ENCODE measurements around the gene WDR18. TPM values are rescaled to one million over a fixed set of nuclear protein-coding genes. Genes with fewer than 3 reads are reported as not detected.

WDR18 gene
- total RNA-seq, 1 experiment from 2014 or later = 43.3 TPM

- Mint-ChIP-seq H3K36me3 (ENCODE audit: insufficient read depth, unreplicated experiment) (peaks cover 48% of the 10 kb centered on the region), H3K27me3 (ENCODE audit: unreplicated experiment) (no peaks in the 10 kb centered on the region), H3K9me3 (ENCODE audit: low read depth, unreplicated experiment) (no peaks in the 10 kb centered on the region), H3K4me3 (ENCODE audit: low read depth, unreplicated experiment) (peak overlapping the region; percentile 67), H3K27ac (ENCODE audit: unreplicated experiment) (no peak overlapping the region), H3K4me1 (ENCODE audit: low read depth, unreplicated experiment) (peaks cover 20% of the 10 kb centered on the region)
- no TSS peak for BruUV-seq (replicated peaks)
- CTCF ChIA-PET = no interaction called here
- DNase-seq = no peak
- intact Hi-C loops (cut with micrococcal nuclease; ENCODE audit: unreplicated experiment) = no loop called here
- TF ChIP-seq, protein P1, sequence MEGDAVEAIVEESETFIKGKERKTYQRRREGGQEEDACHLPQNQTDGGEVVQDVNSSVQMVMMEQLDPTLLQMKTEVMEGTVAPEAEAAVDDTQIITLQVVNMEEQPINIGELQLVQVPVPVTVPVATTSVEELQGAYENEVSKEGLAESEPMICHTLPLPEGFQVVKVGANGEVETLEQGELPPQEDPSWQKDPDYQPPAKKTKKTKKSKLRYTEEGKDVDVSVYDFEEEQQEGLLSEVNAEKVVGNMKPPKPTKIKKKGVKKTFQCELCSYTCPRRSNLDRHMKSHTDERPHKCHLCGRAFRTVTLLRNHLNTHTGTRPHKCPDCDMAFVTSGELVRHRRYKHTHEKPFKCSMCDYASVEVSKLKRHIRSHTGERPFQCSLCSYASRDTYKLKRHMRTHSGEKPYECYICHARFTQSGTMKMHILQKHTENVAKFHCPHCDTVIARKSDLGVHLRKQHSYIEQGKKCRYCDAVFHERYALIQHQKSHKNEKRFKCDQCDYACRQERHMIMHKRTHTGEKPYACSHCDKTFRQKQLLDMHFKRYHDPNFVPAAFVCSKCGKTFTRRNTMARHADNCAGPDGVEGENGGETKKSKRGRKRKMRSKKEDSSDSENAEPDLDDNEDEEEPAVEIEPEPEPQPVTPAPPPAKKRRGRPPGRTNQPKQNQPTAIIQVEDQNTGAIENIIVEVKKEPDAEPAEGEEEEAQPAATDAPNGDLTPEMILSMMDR (IDR thresholded peaks at IDR 0.05; ENCODE audit: unreplicated experiment) = no peak
Observed at GRCh38 chr19:1015782-1016646, 31.9 kb downstream of the WDR18 start.

DNA sequence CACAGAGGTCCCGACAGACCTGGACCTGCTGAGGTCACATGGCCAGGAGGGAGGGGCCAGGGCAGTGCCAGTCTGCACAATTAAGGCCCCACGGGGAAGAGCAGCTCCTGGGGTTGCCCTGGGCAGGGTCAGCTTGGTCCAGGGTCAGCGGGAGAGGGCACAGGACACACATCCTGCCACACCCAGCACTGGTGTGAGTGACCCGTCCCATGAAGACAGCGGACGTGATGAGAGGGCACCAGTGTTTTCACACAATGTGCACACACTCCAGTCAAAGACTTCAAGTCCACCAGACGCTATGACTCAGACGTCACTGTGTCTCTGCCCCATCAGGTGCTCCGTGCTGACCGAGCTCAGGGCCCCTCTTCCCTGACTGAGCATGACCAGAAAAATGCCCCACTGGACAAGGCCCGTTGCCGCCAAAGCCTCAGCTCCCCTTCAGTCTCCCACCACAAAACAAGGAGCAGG is 32.5 kb downstream of the WDR18 start:
- Mint-ChIP-seq H3K27me3 (ENCODE audit: unreplicated experiment) (no peaks in the 10 kb centered on the region), H3K4me3 (ENCODE audit: low read depth, unreplicated experiment) (peak overlapping the region; percentile 67), H3K27ac (ENCODE audit: unreplicated experiment) (peak overlapping the region; percentile 80), H3K36me3 (ENCODE audit: insufficient read depth, unreplicated experiment) (peaks cover 55% of the 10 kb centered on the region), H3K9me3 (ENCODE audit: low read depth, unreplicated experiment) (no peaks in the 10 kb centered on the region), H3K4me1 (ENCODE audit: low read depth, unreplicated experiment) (peaks cover 20% of the 10 kb centered on the region)
- no peak for DNase-seq
- TF ChIP-seq, protein P1 (IDR thresholded peaks at IDR 0.05; ENCODE audit: unreplicated experiment) = no peak
- intact Hi-C loops (cut with micrococcal nuclease; ENCODE audit: unreplicated experiment) = no loop called here
- no TSS peak for BruUV-seq (replicated peaks)
- CTCF ChIA-PET = no interaction called here

GRCh38 chr19:1017115-1017905 is 33.2 kb downstream of the WDR18 start:
- Mint-ChIP-seq H3K4me1 (ENCODE audit: low read depth, unreplicated experiment) (peaks cover 20% of the 10 kb centered on the region), H3K27me3 (ENCODE audit: unreplicated experiment) (no peaks in the 10 kb centered on the region), H3K36me3 (ENCODE audit: insufficient read depth, unreplicated experiment) (peaks cover 56% of the 10 kb centered on the region), H3K27ac (ENCODE audit: unreplicated experiment) (peak overlapping the region; percentile 80), H3K9me3 (ENCODE audit: low read depth, unreplicated experiment) (no peaks in the 10 kb centered on the region), H3K4me3 (ENCODE audit: low read depth, unreplicated experiment) (peak overlapping the region; percentile 67)
- intact Hi-C loops (cut with micrococcal nuclease; ENCODE audit: unreplicated experiment) = no loop called here
- CTCF ChIA-PET = interaction anchor here (0.9 kb wide), 1 partner anchor 21 kb away, joined by 3 read pairs; no protein-coding TSS in a partner anchor
- TF ChIP-seq, protein P1 (IDR thresholded peaks at IDR 0.05; ENCODE audit: unreplicated experiment) = no peak
- no TSS peak for BruUV-seq (replicated peaks)
- DNase-seq = peak; percentile 62

- peaks cover 56% of the 10 kb centered on the region for H3K36me3 Mint-ChIP-seq (ENCODE audit: insufficient read depth, unreplicated experiment)
- H3K27ac Mint-ChIP-seq (ENCODE audit: unreplicated experiment) = peak overlapping the region; percentile 80
- H3K4me1 Mint-ChIP-seq (ENCODE audit: low read depth, unreplicated experiment) = peaks cover 20% of the 10 kb centered on the region
- peak overlapping the region; percentile 67 for H3K4me3 Mint-ChIP-seq (ENCODE audit: low read depth, unreplicated experiment)
- intact Hi-C loops (cut with micrococcal nuclease; ENCODE audit: unreplicated experiment) = no loop called here
- no peak for DNase-seq
- no peaks in the 10 kb centered on the region for H3K27me3 Mint-ChIP-seq (ENCODE audit: unreplicated experiment)
- TF ChIP-seq, protein P1 (IDR thresholded peaks at IDR 0.05; ENCODE audit: unreplicated experiment) = no peak
- no peaks in the 10 kb centered on the region for H3K9me3 Mint-ChIP-seq (ENCODE audit: low read depth, unreplicated experiment)
- no TSS peak for BruUV-seq (replicated peaks)
- CTCF ChIA-PET = interaction anchor here (0.9 kb wide), 1 partner anchor 21 kb away, joined by 3 read pairs; no protein-coding TSS in a partner anchor
Observed at GRCh38 chr19:1017906-1018305, 33.8 kb downstream of the WDR18 start.

Measured in Calu3 (cell line).